BLaER1 treated with 17β-estradiol and CSF1 and Interleukin-3, amounts not matched to agents 10 nM and 100 nM (cell line): ENCODE data around the gene PLOD1.
A peak's percentile ranks its signal among the peaks of the same experiment; 100 is the strongest.

Experiments used
- H3K27ac ChIP-seq, 11 experiments: shearing (Covaris generic); formaldehyde crosslinking; 2 replicates each; pipeline ENCODE4 v1.8.1; 2022
- H3K27me3 ChIP-seq, 11 experiments: shearing (Covaris generic); formaldehyde crosslinking; 2 replicates each; pipeline ENCODE4 v1.8.1; 2022
- H3K36me3 ChIP-seq, 11 experiments: shearing (Covaris generic); formaldehyde crosslinking; 2 replicates each; pipeline ENCODE4 v1.8.1; 2022
- H3K4me1 ChIP-seq, 10 experiments: shearing (Covaris generic); formaldehyde crosslinking; 2 replicates each; pipeline ENCODE4 v1.8.1; 2022
- H3K4me2 ChIP-seq, 11 experiments: shearing (Covaris generic); formaldehyde crosslinking; 2 replicates each; pipeline ENCODE4 v1.8.1; 2022
- H3K4me3 ChIP-seq, 10 experiments: shearing (Covaris generic); formaldehyde crosslinking; 2 replicates each; pipeline ENCODE4 v1.8.1; 2022
- H3K9ac ChIP-seq, 11 experiments: shearing (Covaris generic); formaldehyde crosslinking; 2 replicates each; pipeline ENCODE4 v1.8.1; 2022
- H3K9me3 ChIP-seq, 11 experiments: shearing (Covaris generic); formaldehyde crosslinking; replicated peaks in 1 of 11; 2 replicates each; pipeline ENCODE4 v1.8.1; 2022
- H4K20me1 ChIP-seq, 11 experiments: shearing (Covaris generic); formaldehyde crosslinking; 2 replicates each; pipeline ENCODE4 v1.8.1; 2022
- Cebpa-rat ChIP-seq, 11 experiments: shearing (Covaris generic); IDR thresholded peaks; 2 replicates each; pipeline ENCODE4 v1.8.1; 2022

Gene PLOD1

GRCh38 chr1:12014141-12014991 lies 79.8 kb downstream of the PLOD1 start:
- H3K4me1 ChIP-seq: peaks cover 43 to 63% (median 54%) of the 10 kb centered on the region in 10 experiments
- peaks cover 31 to 45% (median 36%) of the 10 kb centered on the region in 11 experiments for H3K36me3 ChIP-seq
- peak overlapping the region in 1 of 10 experiments; percentile 38; a peak in 2 of 20 replicates for H3K4me3 ChIP-seq
- no peak for TF ChIP-seq Cebpa-rat (IDR thresholded peaks at IDR 0.05)
- H3K27me3 ChIP-seq: no peaks in the 10 kb centered on the region
- H3K27ac ChIP-seq: peak overlapping the region in 10 of 11 experiments; percentile 18 to 77 (median 64); a peak in 19 of 22 replicates
- peaks cover 0 to 15% (median 0%) of the 10 kb centered on the region in 11 experiments; a peak in 3 of 22 replicates for H4K20me1 ChIP-seq
- H3K9me3 ChIP-seq: no peaks in the 10 kb centered on the region
- peak overlapping the region; percentile 61 to 85 (median 80) for H3K4me2 ChIP-seq
- peak overlapping the region in 9 of 11 experiments; percentile 14 to 64 (median 34); a peak in 12 of 22 replicates for H3K9ac ChIP-seq

GRCh38 chr1:12015001-12015491 lies 80.5 kb downstream of the PLOD1 start:
- TF ChIP-seq Cebpa-rat (IDR thresholded peaks at IDR 0.05): no peak
- peak overlapping the region in 7 of 11 experiments; percentile 54 to 77 (median 68); a peak in 7 of 22 replicates for H3K27ac ChIP-seq
- H3K4me2 ChIP-seq: peak overlapping the region; percentile 61 to 85 (median 80); a peak in 20 of 22 replicates

GRCh38 chr1:12015499-12015898 lies 81.0 kb downstream of the PLOD1 start:
- H3K4me2 ChIP-seq: peak overlapping the region in 4 of 11 experiments; percentile 79 to 85 (median 80); a peak in 3 of 22 replicates
- H3K9me3 ChIP-seq: no peaks in the 10 kb centered on the region
- H3K27me3 ChIP-seq: no peaks in the 10 kb centered on the region
- peaks cover 0 to 15% (median 0%) of the 10 kb centered on the region in 11 experiments; a peak in 3 of 22 replicates for H4K20me1 ChIP-seq
- no peak overlapping the region for H3K9ac ChIP-seq
- H3K27ac ChIP-seq: no peak overlapping the region
- H3K36me3 ChIP-seq: peaks cover 20 to 34% (median 24%) of the 10 kb centered on the region in 11 experiments
- TF ChIP-seq Cebpa-rat (IDR thresholded peaks at IDR 0.05): no peak
- H3K4me1 ChIP-seq: peaks cover 46 to 63% (median 59%) of the 10 kb centered on the region in 10 experiments
- no peak overlapping the region for H3K4me3 ChIP-seq

More at GRCh38 chr1:12015001-12015491, 80.5 kb downstream of the PLOD1 start:
- Histone ChIP-seq H3K4me1 (peaks cover 43 to 62% (median 55%) of the 10 kb centered on the region in 10 experiments), H3K4me3 (no peak overlapping the region), H4K20me1 (peaks cover 0 to 15% (median 0%) of the 10 kb centered on the region in 11 experiments; a peak in 3 of 22 replicates), H3K9ac (no peak overlapping the region), H3K9me3 (no peaks in the 10 kb centered on the region), H3K27me3 (no peaks in the 10 kb centered on the region), H3K36me3 (peaks cover 24 to 38% (median 29%) of the 10 kb centered on the region in 11 experiments)

GRCh38 chr1:12016182-12016581 lies 81.7 kb downstream of the PLOD1 start:
- Histone ChIP-seq H3K4me3 (no peak overlapping the region), H3K27me3 (no peaks in the 10 kb centered on the region), H3K4me2 (no peak overlapping the region), H3K36me3 (peaks cover 13 to 27% (median 18%) of the 10 kb centered on the region in 11 experiments), H3K27ac (no peak overlapping the region), H4K20me1 (peaks cover 0 to 10% (median 0%) of the 10 kb centered on the region in 11 experiments; a peak in 3 of 22 replicates), H3K9me3 (no peaks in the 10 kb centered on the region), H3K9ac (no peak overlapping the region), H3K4me1 (peaks cover 53 to 64% (median 62%) of the 10 kb centered on the region in 10 experiments)
- TF ChIP-seq Cebpa-rat (IDR thresholded peaks at IDR 0.05): no peak

GRCh38 chr1:12019858-12020509 lies 85.5 kb downstream of the PLOD1 start:
- Histone ChIP-seq H3K4me3 (peak overlapping the region; percentile 74 to 90 (median 84)), H3K27me3 (no peaks in the 10 kb centered on the region), H3K4me1 (peaks cover 25 to 54% (median 39%) of the 10 kb centered on the region in 10 experiments), H3K9me3 (no peaks in the 10 kb centered on the region), H3K9ac (peak overlapping the region; percentile 81 to 91 (median 85)), H3K36me3 (peaks cover 34 to 40% (median 36%) of the 10 kb centered on the region in 11 experiments), H4K20me1 (peaks cover 0 to 36% (median 15%) of the 10 kb centered on the region in 11 experiments; a peak in 13 of 22 replicates), H3K27ac (peak overlapping the region; percentile 66 to 90 (median 83)), H3K4me2 (peak overlapping the region; percentile 85 to 96 (median 89))
- peak in 1 of 11 experiments; percentile 15; a peak in 1 of 22 replicates for TF ChIP-seq Cebpa-rat (IDR thresholded peaks at IDR 0.05)

GRCh38 chr1:12021616-12022015 lies 87.1 kb downstream of the PLOD1 start:
- Histone ChIP-seq H3K27me3 (no peaks in the 10 kb centered on the region), H3K36me3 (peaks cover 51 to 56% (median 52%) of the 10 kb centered on the region in 11 experiments), H3K4me3 (no peak overlapping the region), H3K9ac (peak overlapping the region; percentile 4 to 55 (median 36); a peak in 9 of 22 replicates), H3K27ac (peak overlapping the region in 7 of 11 experiments; percentile 2 to 48 (median 44); a peak in 10 of 22 replicates), H3K9me3 (no peaks in the 10 kb centered on the region), H4K20me1 (peaks cover 0 to 52% (median 20%) of the 10 kb centered on the region in 11 experiments; a peak in 14 of 22 replicates), H3K4me2 (peak overlapping the region in 9 of 11 experiments; percentile 0 to 91 (median 51); a peak in 11 of 22 replicates), H3K4me1 (peaks cover 20 to 52% (median 36%) of the 10 kb centered on the region in 10 experiments; a peak in 19 of 20 replicates)
- TF ChIP-seq Cebpa-rat (IDR thresholded peaks at IDR 0.05): no peak

GRCh38 chr1:12022036-12022435 lies 87.5 kb downstream of the PLOD1 start:
- Histone ChIP-seq H3K36me3 (peaks cover 55 to 61% (median 57%) of the 10 kb centered on the region in 11 experiments), H3K27me3 (no peaks in the 10 kb centered on the region), H4K20me1 (peaks cover 0 to 56% (median 20%) of the 10 kb centered on the region in 11 experiments; a peak in 14 of 22 replicates), H3K9ac (peak overlapping the region in 9 of 11 experiments; percentile 4 to 55 (median 36); a peak in 10 of 22 replicates), H3K9me3 (no peaks in the 10 kb centered on the region), H3K27ac (peak overlapping the region in 7 of 11 experiments; percentile 2 to 48 (median 44); a peak in 10 of 22 replicates), H3K4me1 (peaks cover 20 to 56% (median 36%) of the 10 kb centered on the region in 10 experiments; a peak in 19 of 20 replicates), H3K4me3 (0 out of 20 replicates have a peak overlapping the region, but pooled peaks of 1 of the 10 experiments have one; percentile 11), H3K4me2 (peak overlapping the region in 7 of 11 experiments; percentile 0 to 91 (median 51); a peak in 9 of 22 replicates)
- TF ChIP-seq Cebpa-rat (IDR thresholded peaks at IDR 0.05): no peak
